GM12891 (cell line): ENCODE results near the gene DUSP5.

ENCODE experiments used
- POLR2A ChIP-seq: IDR thresholded peaks from 2 replicates; pipeline ENCODE4 v1.6.1; 2011; ENCODE audit warnings: low read depth, low read length, control low read depth
- POLR2AphosphoS5 ChIP-seq: IDR thresholded peaks from 2 replicates; pipeline ENCODE4 v1.6.1; 2011; ENCODE audit warnings: low read depth, low read length, control low read depth
- POU2F2 ChIP-seq: IDR thresholded peaks from 2 replicates; pipeline ENCODE4 v1.6.1; 2011; ENCODE audit warnings: low read depth, mild to moderate bottlenecking, control low read depth, low read length, moderate library complexity
- SPI1 ChIP-seq: IDR thresholded peaks from 2 replicates; pipeline ENCODE4 v1.6.1; 2011; ENCODE audit warnings: low read depth, low read length, control low read depth
- TAF1 ChIP-seq: IDR thresholded peaks from 2 replicates; pipeline ENCODE4 v1.6.1; 2011; ENCODE audit warnings: low read depth, low read length, control low read depth

DNA sequence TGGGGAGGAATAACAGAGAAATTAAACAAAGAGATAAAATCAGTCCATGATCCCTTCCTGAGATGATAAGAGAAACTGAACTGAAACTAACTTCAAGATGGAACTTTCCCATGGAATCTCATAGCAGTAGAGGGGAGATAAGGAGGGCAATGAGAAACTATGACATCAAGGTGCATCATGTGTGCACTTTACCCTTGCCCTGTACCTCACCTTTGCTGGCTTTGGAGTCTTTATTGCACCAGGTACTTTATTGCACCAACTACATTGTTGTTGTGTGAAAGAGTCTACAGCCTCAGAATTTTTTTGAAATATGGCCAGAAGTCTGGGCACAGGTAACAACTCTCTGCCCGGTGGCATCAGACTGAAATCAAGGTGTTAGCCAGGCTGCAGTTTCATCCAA lies 58.6 kb downstream of the DUSP5 start:
- TF ChIP-seq POLR2A (no peak), POLR2AphosphoS5 (no peak), TAF1 (no peak), SPI1 (no peak), POU2F2 (no peak)
